Astrocyte (in vitro differentiated cells and primary cell): ENCODE measurements around the gene PPL.

Experiments used
- EZH2 ChIP-seq: IDR thresholded peaks from 2 replicates; pipeline ENCODE4 v1.6.1; 2012; ENCODE audit warnings: mild to moderate bottlenecking, low read length, inconsistent platforms; ENCODE audit not compliant: insufficient read depth
- TF ChIP-seq, protein P1 (sequence below): IDR thresholded peaks from 2 replicates; pipeline ENCODE4 v1.5.1; 2011; ENCODE audit warnings: low read depth, mild to moderate bottlenecking, inconsistent platforms, low read length, moderate library complexity; ENCODE audit not compliant: insufficient read depth

DNA sequence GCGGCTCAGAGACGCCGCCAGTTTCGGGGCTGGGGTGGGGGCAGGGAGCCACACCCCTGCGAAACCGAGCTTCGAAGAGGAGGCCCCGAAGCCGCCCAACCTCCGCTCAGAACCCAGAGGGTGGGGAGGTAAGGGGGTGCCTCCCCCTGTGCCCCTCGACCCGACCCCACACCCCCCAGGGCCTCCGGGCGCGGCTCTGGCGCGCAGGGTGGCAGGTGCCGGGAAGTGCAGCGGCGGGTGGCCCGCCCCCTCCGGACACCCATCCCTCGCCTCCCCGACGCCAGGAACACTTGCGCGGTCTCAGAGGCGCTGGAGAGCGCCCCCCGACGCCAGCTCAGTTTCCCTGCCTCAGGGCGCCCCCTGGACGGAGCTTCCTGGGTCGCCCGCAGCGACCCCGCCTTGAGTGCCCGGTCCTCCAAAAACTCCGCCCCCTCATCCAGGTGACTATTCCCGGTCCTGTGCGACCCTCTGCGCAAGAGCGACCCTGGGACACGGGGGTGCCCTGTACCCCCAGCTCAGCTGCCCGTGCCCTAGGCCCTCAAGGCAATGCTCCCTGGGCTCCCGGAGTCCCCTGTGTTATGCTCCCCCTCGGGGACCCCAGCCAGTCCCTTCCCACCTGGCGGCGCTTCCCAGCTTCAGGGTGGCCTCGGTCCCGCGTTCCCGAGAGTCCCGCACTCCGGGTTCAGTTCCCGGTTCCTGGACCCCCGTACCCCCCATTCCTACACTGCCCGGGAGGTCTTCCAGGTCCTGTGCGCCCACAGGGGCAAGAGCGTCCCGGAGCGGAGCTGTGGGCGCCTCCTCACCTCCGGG lies 562 bp downstream of the PPL start:
- TF ChIP-seq, protein P1, sequence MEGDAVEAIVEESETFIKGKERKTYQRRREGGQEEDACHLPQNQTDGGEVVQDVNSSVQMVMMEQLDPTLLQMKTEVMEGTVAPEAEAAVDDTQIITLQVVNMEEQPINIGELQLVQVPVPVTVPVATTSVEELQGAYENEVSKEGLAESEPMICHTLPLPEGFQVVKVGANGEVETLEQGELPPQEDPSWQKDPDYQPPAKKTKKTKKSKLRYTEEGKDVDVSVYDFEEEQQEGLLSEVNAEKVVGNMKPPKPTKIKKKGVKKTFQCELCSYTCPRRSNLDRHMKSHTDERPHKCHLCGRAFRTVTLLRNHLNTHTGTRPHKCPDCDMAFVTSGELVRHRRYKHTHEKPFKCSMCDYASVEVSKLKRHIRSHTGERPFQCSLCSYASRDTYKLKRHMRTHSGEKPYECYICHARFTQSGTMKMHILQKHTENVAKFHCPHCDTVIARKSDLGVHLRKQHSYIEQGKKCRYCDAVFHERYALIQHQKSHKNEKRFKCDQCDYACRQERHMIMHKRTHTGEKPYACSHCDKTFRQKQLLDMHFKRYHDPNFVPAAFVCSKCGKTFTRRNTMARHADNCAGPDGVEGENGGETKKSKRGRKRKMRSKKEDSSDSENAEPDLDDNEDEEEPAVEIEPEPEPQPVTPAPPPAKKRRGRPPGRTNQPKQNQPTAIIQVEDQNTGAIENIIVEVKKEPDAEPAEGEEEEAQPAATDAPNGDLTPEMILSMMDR, result no peak
- peak; percentile 85 for TF ChIP-seq EZH2
